H1 (cell line): ENCODE measurements around the gene TMEM185A.

ENCODE experiments used
- CHD7 ChIP-seq: fragments of 300-600 bp; sonication (generic); IDR thresholded peaks from 2 replicates; pipeline ENCODE4 v1.7.1; 2012; ENCODE audit warnings: low read length, moderate library complexity, mild to moderate bottlenecking, inconsistent platforms; ENCODE audit not compliant: insufficient replicate concordance
- CTCF ChIP-seq, 3 experiments: IDR thresholded peaks; 1 replicate in 2 of 3; 2 replicates in 1 of 3; pipeline versions ENCODE4 v1.5.1 to v1.6.1; 2011; ENCODE audit warnings: low read length in 3 of 3, mild to moderate bottlenecking in 3 of 3, inconsistent platforms in 2 of 3, low read depth in 1 of 3, moderate library complexity in 1 of 3; ENCODE audit not compliant: insufficient read depth in 1 of 3; ENCODE audit errors: control extremely low read depth in 1 of 3
- EZH2 ChIP-seq: fragments of 200-600 bp; sonication (generic); IDR thresholded peaks from 2 replicates; pipeline ENCODE4 v1.7.1; 2012; ENCODE audit warnings: low read depth, mild to moderate bottlenecking, moderate library complexity, low read length, inconsistent platforms; ENCODE audit not compliant: severe bottlenecking
- MAFK ChIP-seq: IDR thresholded peaks from 2 replicates; pipeline ENCODE4 v1.6.1; 2012; ENCODE audit warnings: low read depth, mild to moderate bottlenecking, improper control_type of control experiment, low read length
- MAX ChIP-seq: IDR thresholded peaks from 2 replicates; pipeline ENCODE4 v1.6.1; 2012; ENCODE audit warnings: inconsistent platforms
- POLR2AphosphoS5 ChIP-seq: IDR thresholded peaks from 2 replicates; pipeline ENCODE4 v1.6.1; 2011; ENCODE audit warnings: low read depth, low read length
- RAD21 ChIP-seq, 2 experiments: IDR thresholded peaks in 1 of 2; conservative IDR thresholded peaks in 1 of 2; 2 replicates each; pipeline ENCODE4 v1.6.1; 2011; ENCODE audit warnings: low read depth in 2 of 2, low read length in 2 of 2, improper control_type of control experiment in 1 of 2, inconsistent platforms in 1 of 2, mild to moderate bottlenecking in 1 of 2, moderate library complexity in 1 of 2
- SP1 ChIP-seq: IDR thresholded peaks from 2 replicates; pipeline ENCODE4 v1.6.1; 2011; ENCODE audit warnings: low read depth, low read length
- TAF1 ChIP-seq: IDR thresholded peaks from 2 replicates; pipeline ENCODE4 v1.6.1; 2011; ENCODE audit warnings: mild to moderate bottlenecking, low read depth, low read length
- ZNF274 ChIP-seq: IDR thresholded peaks from 2 replicates; pipeline ENCODE4 v1.7.0; 2012; ENCODE audit warnings: low read length, borderline replicate concordance; ENCODE audit errors: extremely low read depth

- TF ChIP-seq CTCF (IDR thresholded peaks at IDR 0.05; ENCODE audit: control extremely low read depth in 1 of 3, insufficient read depth in 1 of 3, low read depth in 1 of 3, low read length in 3 of 3), result no peak
- TF ChIP-seq MAX, result no peak
- TF ChIP-seq ZNF274, result no peak
- TF ChIP-seq SP1, result no peak
- no peak for TF ChIP-seq CHD7
- TF ChIP-seq TAF1, result no peak
- TF ChIP-seq EZH2, result no peak
- no peak for TF ChIP-seq POLR2AphosphoS5
- TF ChIP-seq RAD21 (IDR thresholded peaks at IDR 0.05 in 1 of 2, conservative IDR thresholded peaks at IDR 0.05 in 1 of 2; ENCODE audit: low read depth in 2 of 2, low read length in 2 of 2), result no peak
- no peak for TF ChIP-seq MAFK
Measured at GRCh38 chrX:149628768-149629167, 2.8 kb downstream of the TMEM185A start.
